ENCODE results near the gene GXYLT2.

The GXYLT2 gene

DNA sequence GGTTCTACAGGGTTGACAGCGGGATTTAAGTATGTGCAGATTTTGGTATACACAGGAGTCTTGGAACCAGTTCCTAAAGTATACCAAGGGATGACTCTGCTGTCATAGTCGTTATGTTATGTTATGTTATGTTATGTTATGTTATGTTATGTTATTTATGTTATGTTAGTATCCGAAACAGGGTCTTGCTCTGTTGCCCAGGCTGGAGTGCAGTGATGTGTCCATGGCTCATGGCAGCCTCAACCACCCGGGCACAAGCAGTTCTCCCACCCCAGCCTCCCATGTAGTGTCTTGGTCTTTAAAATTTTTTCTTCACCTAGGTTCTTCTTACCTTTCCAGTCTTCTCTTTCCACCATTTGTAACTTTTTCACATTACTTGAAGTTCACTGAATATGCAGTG lies 130.5 kb downstream of the GXYLT2 start:
- no peak for DNase-seq

DNA sequence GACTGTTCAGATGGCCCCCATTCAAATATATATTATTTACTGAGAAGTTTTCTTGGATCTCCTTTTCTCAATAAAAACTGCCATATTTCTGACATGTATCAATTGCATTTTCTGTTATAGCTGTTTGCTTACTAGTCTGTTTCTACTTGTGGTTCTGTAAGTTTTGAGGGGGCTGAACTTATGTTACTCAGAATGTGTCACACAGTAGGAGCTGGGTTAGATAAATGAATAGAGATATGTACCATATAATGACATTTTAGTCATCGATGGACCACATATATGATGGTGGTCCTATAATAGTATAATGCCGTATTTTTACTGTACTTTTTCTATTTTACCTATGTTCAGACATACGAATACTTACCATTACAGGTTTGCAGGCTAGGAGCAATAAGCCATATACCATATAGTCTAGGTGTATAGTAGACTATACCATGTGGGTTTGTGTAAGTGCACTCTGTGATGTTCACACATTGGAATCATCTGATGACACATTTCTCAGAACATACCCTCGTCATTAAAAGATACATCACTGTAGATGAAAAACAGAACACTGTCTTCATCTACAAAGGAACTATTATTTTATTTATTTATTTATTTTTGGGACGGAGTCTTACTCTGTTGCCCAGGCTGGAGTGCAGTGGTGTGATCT lies 131.1 kb downstream of the GXYLT2 start:
- DNase-seq = no peak

- no peak for DNase-seq
Observed at GRCh38 chr3:73021301-73021835, 133.5 kb downstream of the GXYLT2 start.

- no peak for DNase-seq
Observed at GRCh38 chr3:73024836-73025235, 137.0 kb downstream of the GXYLT2 start.

GRCh38 chr3:73026111-73026759 lies 138.4 kb downstream of the GXYLT2 start:
- no peak for DNase-seq
